Left ventricle myocardium inferior (tissue), 1 donor: ENCODE results near the gene ARHGEF12. TPM values are rescaled to one million over a fixed set of nuclear protein-coding genes. Genes with fewer than 3 reads are reported as not detected.

Experiments
- DNase-seq: peaks from one replicate; pipeline ENCODE4 v3.0.0-alpha.2; 2020
- H3K27ac ChIP-seq: fragments of 200-600 bp; replicated peaks from 2 replicates; pipeline ENCODE4 v1.8.0; 2021
- H3K27me3 ChIP-seq: fragments of 200-600 bp; 2 replicates; pipeline ENCODE4 v1.8.0; 2021; ENCODE audit warnings: low read depth
- H3K36me3 ChIP-seq: fragments of 200-600 bp; 2 replicates; pipeline ENCODE4 v1.8.0; 2021
- H3K4me1 ChIP-seq: fragments of 200-600 bp; 2 replicates; pipeline ENCODE4 v1.8.0; 2021
- H3K4me3 ChIP-seq: fragments of 200-600 bp; 2 replicates; pipeline ENCODE4 v1.8.0; 2021; ENCODE audit warnings: mild to moderate bottlenecking, moderate library complexity
- H3K9me3 ChIP-seq: fragments of 200-600 bp; replicated peaks from 2 replicates; pipeline ENCODE4 v1.8.0; 2021
- CTCF ChIP-seq: fragments of 200-600 bp; IDR thresholded peaks from 2 replicates; pipeline ENCODE4 v1.8.0; 2021; ENCODE audit warnings: antibody characterized with exemption, mild to moderate bottlenecking, borderline replicate concordance
- intact Hi-C: fragments of 100-400 bp; cut with micrococcal nuclease; formaldehyde crosslinking; loops from one replicate; pipeline ENCODE4 v1.11.0; 2022
- total RNA-seq: library from RNA; stranded (reverse); fragmentation: NEBNext Ultra II Directional; extraction: Animal tissue kit (Norgen Biotek cat#: 25700); gene quantifications from one replicate; pipeline ENCODE4 v1.2.1, GENCODE V29; 2021
- donor health status: DM: no; HTN: yes; CAD: no; lungs with severe emphysema.

The ARHGEF12 gene
- total RNA-seq, 1 donor from 2014 or later, result 92.9 TPM

- TF ChIP-seq CTCF, result no peak
These were observed 73.4 kb downstream of the ARHGEF12 start for GRCh38 chr11:120409655-120410054.

GRCh38 chr11:120410622-120411380 is 74.6 kb downstream of the ARHGEF12 start:
- no peak for DNase-seq
- Histone ChIP-seq H3K4me1 (peaks cover 56% of the 10 kb centered on the region), H3K9me3 (no peaks in the 10 kb centered on the region), H3K4me3 (no peak overlapping the region), H3K36me3 (peaks cover 8% of the 10 kb centered on the region), H3K27ac (no peak overlapping the region), H3K27me3 (no peaks in the 10 kb centered on the region)
- no peak for TF ChIP-seq CTCF
- intact Hi-C loops, result no loop called here

More at GRCh38 chr11:120409655-120410054, 73.4 kb downstream of the ARHGEF12 start:
- no peak for DNase-seq
- Histone ChIP-seq H3K27ac (no peak overlapping the region), H3K9me3 (no peaks in the 10 kb centered on the region), H3K36me3 (peaks cover 8% of the 10 kb centered on the region), H3K4me1 (peaks cover 66% of the 10 kb centered on the region), H3K27me3 (no peaks in the 10 kb centered on the region), H3K4me3 (no peak overlapping the region)
- intact Hi-C loops, result no loop called here

- no peak overlapping the region for H3K4me3 ChIP-seq
- DNase-seq, result no peak
- H3K27me3 ChIP-seq, result no peaks in the 10 kb centered on the region
- H3K36me3 ChIP-seq, result peaks cover 20% of the 10 kb centered on the region
- intact Hi-C loops, result no loop called here
- no peak for TF ChIP-seq CTCF
- H3K4me1 ChIP-seq, result peaks cover 37% of the 10 kb centered on the region
- no peaks in the 10 kb centered on the region for H3K9me3 ChIP-seq
- H3K27ac ChIP-seq, result no peak overlapping the region
These were observed 77.3 kb downstream of the ARHGEF12 start for GRCh38 chr11:120413480-120413879.

- H3K27ac ChIP-seq, result no peak overlapping the region
- H3K27me3 ChIP-seq, result no peaks in the 10 kb centered on the region
- no peaks in the 10 kb centered on the region for H3K9me3 ChIP-seq
- no peak for TF ChIP-seq CTCF
- no peak overlapping the region for H3K4me3 ChIP-seq
- intact Hi-C loops, result no loop called here
- no peak for DNase-seq
- peaks cover 61% of the 10 kb centered on the region for H3K36me3 ChIP-seq
- H3K4me1 ChIP-seq, result peaks cover 20% of the 10 kb centered on the region
These were observed 84.4 kb downstream of the ARHGEF12 start for GRCh38 chr11:120420572-120420971.

- intact Hi-C loops, result no loop called here
- H3K36me3 ChIP-seq, result peaks cover 56% of the 10 kb centered on the region
- H3K27me3 ChIP-seq, result no peaks in the 10 kb centered on the region
- no peak overlapping the region for H3K4me3 ChIP-seq
- no peak for TF ChIP-seq CTCF
- H3K4me1 ChIP-seq, result peaks cover 14% of the 10 kb centered on the region
- H3K27ac ChIP-seq, result no peak overlapping the region
- DNase-seq, result no peak
- H3K9me3 ChIP-seq, result no peaks in the 10 kb centered on the region
These were observed 88.2 kb downstream of the ARHGEF12 start for GRCh38 chr11:120424185-120424969.
